Tibial artery (tissue), 4 donors: ENCODE results near the gene ZHX3.

Source experiments
- DNase-seq, 2 donors: peaks; one replicate each; pipeline ENCODE4 v3.0.0-alpha.2; 2019
- H3K27ac ChIP-seq, 2 donors: fragments of 200-600 bp; sonication (generic) in 1 of 2; 1 replicate in 1 of 2; 2 replicates in 1 of 2; pipeline ENCODE4 v1.5.1; 2018 to 2019; ENCODE audit warnings: mild to moderate bottlenecking in 1 of 2
- H3K27me3 ChIP-seq, 2 donors: fragments of 200-600 bp; sonication (generic) in 1 of 2; one replicate each; pipeline versions ENCODE4 v1.5.1 to v1.6.0; 2016 to 2019
- H3K36me3 ChIP-seq, 3 donors: fragments of 200-600 bp; sonication (generic) in 2 of 3; one replicate each; pipeline ENCODE4 v1.5.1; 2016 to 2019; ENCODE audit warnings: mild to moderate bottlenecking in 2 of 3
- H3K4me1 ChIP-seq, 4 donors: fragments of 200-600 bp; sonication (generic) in 2 of 4; 1 replicate in 3 of 4; 2 replicates in 1 of 4; pipeline ENCODE4 v1.5.1; 2016 to 2019
- H3K4me3 ChIP-seq, 2 donors: fragments of 200-600 bp; sonication (generic) in 1 of 2; 1 replicate in 1 of 2; 2 replicates in 1 of 2; pipeline ENCODE4 v1.5.1; 2018 to 2019; ENCODE audit warnings: mild to moderate bottlenecking in 2 of 2
- H3K9me3 ChIP-seq, 3 donors: fragments of 200-600 bp; sonication (generic) in 1 of 3; one replicate each; pipeline ENCODE4 v1.5.1; 2016 to 2019
- CTCF ChIP-seq, 2 experiments: fragments of 200-600 bp in 1 of 2; fragments of 450-650 bp in 1 of 2; IDR thresholded peaks; one replicate each; pipeline ENCODE4 v1.5.1; 2017 to 2019; ENCODE audit warnings: antibody characterized with exemption in 2 of 2, mild to moderate bottlenecking in 1 of 2, moderate library complexity in 1 of 2
- intact Hi-C: fragments of 100-400 bp; cut with DNase I; formaldehyde crosslinking; loops from one replicate; pipeline ENCODE4 v1.15.0; 2023; ENCODE audit warnings: low total_unique reads

Gene ZHX3

GRCh38 chr20:41360831-41361756 lies 43.6 kb upstream of the ZHX3 start:
- H3K9me3 ChIP-seq, result no peaks in the 10 kb centered on the region
- H3K27ac ChIP-seq, result no peak overlapping the region
- no peak overlapping the region for H3K4me3 ChIP-seq
- DNase-seq, result no peak
- peaks cover 13 to 28% (median 26%) of the 10 kb centered on the region in 3 donors for H3K36me3 ChIP-seq
- H3K4me1 ChIP-seq, result peaks cover 0 to 9% (median 8%) of the 10 kb centered on the region in 4 donors
- intact Hi-C loops, result no loop called here
- H3K27me3 ChIP-seq, result peaks cover 0 to 39% of the 10 kb centered on the region in 2 donors
- no peak for TF ChIP-seq CTCF (IDR thresholded peaks at IDR 0.05)

- DNase-seq, result no peak
- TF ChIP-seq CTCF (IDR thresholded peaks at IDR 0.05), result no peak
- H3K4me3 ChIP-seq, result no peak overlapping the region
- intact Hi-C loops, result no loop called here
- peaks cover 13 to 43% (median 37%) of the 10 kb centered on the region in 3 donors for H3K36me3 ChIP-seq
- peaks cover 0 to 6% (median 2%) of the 10 kb centered on the region in 4 donors for H3K4me1 ChIP-seq
- H3K27ac ChIP-seq, result no peak overlapping the region
- no peaks in the 10 kb centered on the region for H3K9me3 ChIP-seq
- H3K27me3 ChIP-seq, result peaks cover 0 to 23% of the 10 kb centered on the region in 2 donors
Measured at GRCh38 chr20:41359541-41360011, 42.0 kb upstream of the ZHX3 start.

GRCh38 chr20:41358717-41359116 lies 41.2 kb upstream of the ZHX3 start:
- H3K27ac ChIP-seq, result no peak overlapping the region
- peaks cover 0 to 6% (median 2%) of the 10 kb centered on the region in 4 donors for H3K4me1 ChIP-seq
- no peaks in the 10 kb centered on the region for H3K9me3 ChIP-seq
- DNase-seq, result no peak
- intact Hi-C loops, result no loop called here
- peaks cover 13 to 52% (median 37%) of the 10 kb centered on the region in 3 donors for H3K36me3 ChIP-seq
- no peak for TF ChIP-seq CTCF (IDR thresholded peaks at IDR 0.05)
- no peak overlapping the region for H3K4me3 ChIP-seq
- H3K27me3 ChIP-seq, result peaks cover 0 to 15% of the 10 kb centered on the region in 2 donors

- Histone ChIP-seq H3K4me3 (no peak overlapping the region), H3K27me3 (peaks cover 0 to 10% of the 10 kb centered on the region in 2 donors), H3K27ac (no peak overlapping the region), H3K36me3 (peaks cover 13 to 56% (median 37%) of the 10 kb centered on the region in 3 donors), H3K4me1 (peaks cover 0 to 6% (median 2%) of the 10 kb centered on the region in 4 donors), H3K9me3 (no peaks in the 10 kb centered on the region)
- no peak for TF ChIP-seq CTCF (IDR thresholded peaks at IDR 0.05)
- intact Hi-C loops, result no loop called here
- DNase-seq, result no peak
Measured at GRCh38 chr20:41358230-41358629, 40.7 kb upstream of the ZHX3 start.

GRCh38 chr20:41357424-41358163 lies 40.1 kb upstream of the ZHX3 start:
- Histone ChIP-seq H3K9me3 (no peaks in the 10 kb centered on the region), H3K4me3 (no peak overlapping the region), H3K27ac (no peak overlapping the region), H3K4me1 (peaks cover 0 to 6% (median 2%) of the 10 kb centered on the region in 4 donors), H3K36me3 (peaks cover 13 to 63% (median 37%) of the 10 kb centered on the region in 3 donors), H3K27me3 (peaks cover 0 to 4% of the 10 kb centered on the region in 2 donors)
- TF ChIP-seq CTCF (IDR thresholded peaks at IDR 0.05), result no peak
- DNase-seq, result no peak
- intact Hi-C loops, result no loop called here
